Measurements from ENCODE around the gene RAET1E. TPM values are rescaled to one million over a fixed set of nuclear protein-coding genes. Genes with fewer than 3 reads are reported as not detected.

RAET1E gene
- total RNA-seq, 1 experiment from 2014 or later = not detected

GRCh38 chr6:149941583-149942460 lies 43.9 kb upstream of the RAET1E start, which contains the start of gene ULBP2:
ULBP2 (plus strand) TSS chr6:149942014; CDS start chr6:149942073, 59 bp downstream.
- H3K18ac ChIP-seq (ENCODE audit: insufficient read length, low read depth, low read length) = no peak within 1 kb of the TSS
- Mint-ChIP-seq H3K27ac (no peak within 1 kb of the TSS), H3K4me1 (peaks cover 12 to 14% of the 10 kb centered on the region in 2 experiments), H3K9me3 (peaks cover 0 to 9% of the 10 kb centered on the region in 2 experiments; a peak in 2 of 5 replicates), H3K36me3 (ENCODE audit: insufficient read depth in 1 of 3, low read depth in 3 of 3) (peaks cover 0 to 4% (median 3%) of the 10 kb centered on the region in 3 experiments; a peak in 3 of 7 replicates), H3K27me3 (ENCODE audit: low read depth) (peaks cover 95% of the 10 kb centered on the region), H3K4me3 (peak within 1 kb of the TSS; percentile 71 to 88)
- H2BK20ac ChIP-seq (ENCODE audit: low read depth, low read length, poor library complexity, severe bottlenecking) = no peak within 1 kb of the TSS
- H3K27me3 ChIP-seq (ENCODE audit: insufficient read depth, low read length) = peaks cover 63% of the 10 kb centered on the region
- H3K23me2 ChIP-seq (ENCODE audit: insufficient read length, low read depth, low read length, poor library complexity, severe bottlenecking) = peaks cover 20% of the 10 kb centered on the region
- H2BK12ac ChIP-seq (ENCODE audit: insufficient read length, low read depth, low read length) = no peak within 1 kb of the TSS
- no peaks in the 10 kb centered on the region for H3K79me1 ChIP-seq (ENCODE audit: insufficient read depth, low read depth, low read length, poor library complexity, severe bottlenecking)
- H3K4ac ChIP-seq (ENCODE audit: low read depth, low read length) = no peak within 1 kb of the TSS
- no peaks in the 10 kb centered on the region for H3K4me1 ChIP-seq (ENCODE audit: insufficient read depth, low read length)
- no peak within 1 kb of the TSS for H3K23ac ChIP-seq (ENCODE audit: insufficient read length, low read depth, low read length)
- no peaks in the 10 kb centered on the region for H3K79me2 ChIP-seq (ENCODE audit: insufficient read depth, low read length)
- H3K56ac ChIP-seq (ENCODE audit: insufficient read length, low read depth, low read length) = no peak within 1 kb of the TSS
- no peak for TF ChIP-seq CTCF (conservative IDR thresholded peaks at IDR 0.05)
- no peak within 1 kb of the TSS for H2BK5ac ChIP-seq (ENCODE audit: insufficient read length, low read length)
- no peak within 1 kb of the TSS for H2AK5ac ChIP-seq (ENCODE audit: insufficient read length, low read length)
- H3K9ac ChIP-seq (ENCODE audit: extremely low read depth, insufficient read length, low read length) = no peak within 1 kb of the TSS
- H2BK15ac ChIP-seq (ENCODE audit: low read depth, low read length) = no peak within 1 kb of the TSS
- no peaks in the 10 kb centered on the region for H4K20me1 ChIP-seq (ENCODE audit: control insufficient read depth, insufficient read depth, insufficient read length)
- no peak within 1 kb of the TSS for H4K8ac ChIP-seq (replicated peaks; ENCODE audit: insufficient read length, low read depth, low read length)
- H4K91ac ChIP-seq (ENCODE audit: insufficient read length, low read depth, low read length) = no peak within 1 kb of the TSS
- no CpG with 5 or more reads among the region's 62 CpGs for WGBS (ENCODE audit: extremely low coverage, insufficient read length, low lambda C conversion rate)
- H2AFZ ChIP-seq (ENCODE audit: low read length) = no peak within 1 kb of the TSS
- no peak within 1 kb of the TSS for H4K5ac ChIP-seq (ENCODE audit: insufficient read length, low read depth, low read length)
- no peak within 1 kb of the TSS for H3K14ac ChIP-seq (ENCODE audit: insufficient read depth, low read length)
- DNase-seq = peak; percentile 83
- H3K4me2 ChIP-seq (ENCODE audit: insufficient read depth, insufficient read length, low read length) = peak within 1 kb of the TSS; percentile 60
- H2BK120ac ChIP-seq (ENCODE audit: low read depth, low read length, poor library complexity, severe bottlenecking) = no peak within 1 kb of the TSS
- no peaks in the 10 kb centered on the region for H3K9me3 ChIP-seq (ENCODE audit: control insufficient read depth, low read depth, low read length)
- no peak within 1 kb of the TSS for H3K27ac ChIP-seq (ENCODE audit: insufficient read length, low read depth, low read length)
- no peak within 1 kb of the TSS for H3T11ph ChIP-seq (ENCODE audit: low read length)
